K562 (cell line): Measurements from ENCODE around the gene ZC3H10. TPM values are rescaled to one million over a fixed set of nuclear protein-coding genes. Genes with fewer than 3 reads are reported as not detected.

Source experiments
- AFF1 ChIP-seq, 2 experiments: fragments of 450-650 bp; IDR thresholded peaks; 2 replicates each; pipeline ENCODE4 v1.6.1; 2018; ENCODE audit warnings: mild to moderate bottlenecking in 2 of 2, low read depth in 1 of 2; ENCODE audit not compliant: partially characterized antibody in 2 of 2
- CGGBP1 ChIP-seq: fragments of 250-450 bp; sonication (Bioruptor Pico); IDR thresholded peaks from 2 replicates; pipeline ENCODE4 v1.9.0; 2021; ENCODE audit warnings: mild to moderate bottlenecking
- GATAD2A ChIP-seq: fragments of 450-650 bp; IDR thresholded peaks from 2 replicates; pipeline ENCODE4 v1.6.1; 2017
- PTRF ChIP-seq: fragments of 450-650 bp; IDR thresholded peaks from 2 replicates; pipeline ENCODE4 v1.6.1; 2016; ENCODE audit warnings: mild to moderate bottlenecking, missing genetic modification characterization, missing compliant biosample characterization
- THRB ChIP-seq: fragments of 450-650 bp; formaldehyde crosslinking; conservative IDR thresholded peaks from 2 replicates; pipeline ENCODE4 v1.4.0; 2022; ENCODE audit warnings: mild to moderate bottlenecking, missing genetic modification characterization
- U2AF2 ChIP-seq: fragments of 200-400 bp; formaldehyde crosslinking; optimal IDR thresholded peaks from 2 replicates; pipeline ENCODE3; 2017; ENCODE audit warnings: low read depth, mild to moderate bottlenecking, low read length
- ZNF165 ChIP-seq: fragments of 250-450 bp; sonication (Bioruptor Pico); IDR thresholded peaks from 2 replicates; pipeline ENCODE4 v1.4.0; 2020; ENCODE audit warnings: borderline replicate concordance
- ZNF398 ChIP-seq: fragments of 250-450 bp; sonication (Bioruptor Pico); IDR thresholded peaks from 2 replicates; pipeline ENCODE4 v1.8.0; 2021; ENCODE audit warnings: moderate library complexity, mild to moderate bottlenecking, inconsistent platforms
- ZNF407 ChIP-seq: fragments of 450-650 bp; IDR thresholded peaks from 2 replicates; pipeline ENCODE4 v1.6.1; 2016; ENCODE audit warnings: low read depth
- polyA plus RNA-seq, 8 experiments: library from polyadenylated mRNA; depleted of rRNA in 4 of 8; stranded (reverse) in 5 of 8; unstranded in 3 of 8; fragments of >200 nt; fragmentation: Nextera tagmentation in 2 of 8; fragmentation: Illumina TruSeq in 1 of 8; extraction: Ambion mirVana in 2 of 8; extraction: Trizol in 1 of 8; gene quantifications; 2 replicates each; pipeline versions ENCODE4 v1.2.1 to v1.2.3, GENCODE V29; 2011 to 2014; ENCODE audit warnings: inconsistent platforms in 1 of 8, missing spikeins in 1 of 8
- total RNA-seq, 7 experiments: library from RNA; depleted of rRNA in 6 of 7; stranded (reverse); fragments of >200 nt in 6 of 7; fragmentation: Illumina TruSeq in 2 of 7; extraction: Trizol in 2 of 7; gene quantifications; 2 replicates each; pipeline versions ENCODE4 v1.2.1 to v1.2.3, GENCODE V29; 2011 to 2021; ENCODE audit warnings: low replicate concordance in 1 of 7

The ZC3H10 gene
- total and polyA plus RNA-seq, 9 of the 15 experiments (the other 6 are each of a cell fraction or from before 2014, with no cell fraction given), result 0.31 to 4.1 (median 1.6) TPM

- TF ChIP-seq ZNF407, result no peak
- no peak for TF ChIP-seq ZNF165 (CRISPR knock-in tag)
- TF ChIP-seq THRB, result no peak
- no peak for TF ChIP-seq ZNF398 (CRISPR knock-in tag)
- TF ChIP-seq CGGBP1, result no peak
- no peak for TF ChIP-seq GATAD2A
- TF ChIP-seq PTRF (tag), result no peak
- no peak for TF ChIP-seq U2AF2
- TF ChIP-seq AFF1 (IDR thresholded peaks at IDR 0.05; ENCODE audit: low read depth in 1 of 2, partially characterized antibody in 2 of 2), result peak in 1 of 2 experiments; percentile 44
Observed at GRCh38 chr12:56119361-56119796, 1.3 kb downstream of the ZC3H10 start (continued).
